Calu3 (cell line): Measurements from ENCODE around the gene TRAF4. TPM values are rescaled to one million over a fixed set of nuclear protein-coding genes. Genes with fewer than 3 reads are reported as not detected.

Experiments used
- BruUV-seq: library from RNA; stranded (reverse); fragments of 400-500 nt; replicated peaks from 2 replicates; lab custom pipeline; 2021; lab: Mats Ljungman, UMichigan
- CTCF ChIA-PET: fragments of 300-600 bp; sonication (Branson Sonifier 250); formaldehyde crosslinking; loops from one replicate; lab custom pipeline; 2022; ENCODE audit warnings: antibody characterized with exemption; lab: Charles Lee
- DNase-seq: peaks from one replicate; pipeline ENCODE4 v3.0.0; 2022
- H3K27ac Mint-ChIP-seq: one replicate; pipeline ENCODE4 v1.8.0; 2022; ENCODE audit warnings: mixed read lengths; ENCODE audit not compliant: unreplicated experiment
- H3K27me3 Mint-ChIP-seq: one replicate; pipeline ENCODE4 v1.8.0; 2022; ENCODE audit warnings: mixed read lengths; ENCODE audit not compliant: unreplicated experiment
- H3K36me3 Mint-ChIP-seq: one replicate; pipeline ENCODE4 v1.8.0; 2022; ENCODE audit warnings: mild to moderate bottlenecking, moderate library complexity, mixed read lengths; ENCODE audit not compliant: insufficient read depth, unreplicated experiment
- H3K4me1 Mint-ChIP-seq: one replicate; pipeline ENCODE4 v1.8.0; 2022; ENCODE audit warnings: mild to moderate bottlenecking, low read depth, mixed read lengths; ENCODE audit not compliant: unreplicated experiment
- H3K4me3 Mint-ChIP-seq: one replicate; pipeline ENCODE4 v1.8.0; 2022; ENCODE audit warnings: mild to moderate bottlenecking, low read depth, moderate library complexity, mixed read lengths; ENCODE audit not compliant: unreplicated experiment
- H3K9me3 Mint-ChIP-seq: one replicate; pipeline ENCODE4 v1.8.0; 2022; ENCODE audit warnings: low read depth, mixed read lengths; ENCODE audit not compliant: unreplicated experiment
- intact Hi-C: fragments of 100-400 bp; cut with micrococcal nuclease; formaldehyde crosslinking; loops from one replicate; pipeline ENCODE4 v1.10.0; 2022; ENCODE audit not compliant: unreplicated experiment
- total RNA-seq: library from RNA; stranded (reverse); gene quantifications from 2 replicates; pipeline ENCODE4 v1.2.3, GENCODE V29; 2022
- TF ChIP-seq, protein P1 (sequence below): fragments of 200-600 bp; IDR thresholded peaks from one replicate; pipeline ENCODE4 v1.8.0; 2022; ENCODE audit warnings: antibody characterized with exemption; ENCODE audit not compliant: unreplicated experiment

The TRAF4 gene
- total RNA-seq, 1 experiment from 2014 or later: 201 TPM

DNA sequence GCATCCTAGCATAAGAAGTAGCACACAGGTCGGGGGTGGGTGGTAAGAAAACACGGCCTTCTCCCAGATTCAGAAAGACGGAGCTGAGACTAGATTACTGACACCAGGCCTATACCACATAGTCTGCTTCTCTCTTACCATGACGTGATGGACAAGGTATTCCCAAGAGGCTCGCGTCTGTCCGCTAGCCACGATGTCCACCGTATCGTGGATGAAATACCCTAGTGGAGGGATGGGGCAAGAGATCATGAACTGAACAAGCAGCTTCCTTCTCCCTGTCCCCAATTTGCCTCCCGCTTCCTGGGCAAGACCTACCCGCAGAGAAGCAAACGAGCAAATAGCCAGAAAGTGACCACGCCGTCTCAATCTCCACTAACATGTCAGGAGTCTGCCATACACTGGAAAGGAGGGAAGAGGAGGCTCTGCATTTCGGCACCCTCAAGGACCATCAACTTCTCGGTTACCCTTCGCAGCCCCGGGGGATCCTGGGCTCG lies 18.6 kb upstream of the TRAF4 start:
- Mint-ChIP-seq H3K4me3 (peak overlapping the region; percentile 89), H3K4me1 (peaks cover 37% of the 10 kb centered on the region), H3K36me3 (peaks cover 90% of the 10 kb centered on the region), H3K27me3 (no peaks in the 10 kb centered on the region), H3K27ac (peak overlapping the region; percentile 99), H3K9me3 (no peaks in the 10 kb centered on the region)
- intact Hi-C loops: loop anchor here (10.0 kb wide), 3 partner anchors 80 to 390 kb away; no protein-coding TSS in a partner anchor
- TF ChIP-seq, protein P1, sequence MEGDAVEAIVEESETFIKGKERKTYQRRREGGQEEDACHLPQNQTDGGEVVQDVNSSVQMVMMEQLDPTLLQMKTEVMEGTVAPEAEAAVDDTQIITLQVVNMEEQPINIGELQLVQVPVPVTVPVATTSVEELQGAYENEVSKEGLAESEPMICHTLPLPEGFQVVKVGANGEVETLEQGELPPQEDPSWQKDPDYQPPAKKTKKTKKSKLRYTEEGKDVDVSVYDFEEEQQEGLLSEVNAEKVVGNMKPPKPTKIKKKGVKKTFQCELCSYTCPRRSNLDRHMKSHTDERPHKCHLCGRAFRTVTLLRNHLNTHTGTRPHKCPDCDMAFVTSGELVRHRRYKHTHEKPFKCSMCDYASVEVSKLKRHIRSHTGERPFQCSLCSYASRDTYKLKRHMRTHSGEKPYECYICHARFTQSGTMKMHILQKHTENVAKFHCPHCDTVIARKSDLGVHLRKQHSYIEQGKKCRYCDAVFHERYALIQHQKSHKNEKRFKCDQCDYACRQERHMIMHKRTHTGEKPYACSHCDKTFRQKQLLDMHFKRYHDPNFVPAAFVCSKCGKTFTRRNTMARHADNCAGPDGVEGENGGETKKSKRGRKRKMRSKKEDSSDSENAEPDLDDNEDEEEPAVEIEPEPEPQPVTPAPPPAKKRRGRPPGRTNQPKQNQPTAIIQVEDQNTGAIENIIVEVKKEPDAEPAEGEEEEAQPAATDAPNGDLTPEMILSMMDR: peak; percentile 13
- no TSS peak for BruUV-seq
- CTCF ChIA-PET: interaction anchor here (4.8 kb wide), 1 partner anchor 23 kb away, joined by 228 read pairs; no protein-coding TSS in a partner anchor
- DNase-seq: no peak

DNA sequence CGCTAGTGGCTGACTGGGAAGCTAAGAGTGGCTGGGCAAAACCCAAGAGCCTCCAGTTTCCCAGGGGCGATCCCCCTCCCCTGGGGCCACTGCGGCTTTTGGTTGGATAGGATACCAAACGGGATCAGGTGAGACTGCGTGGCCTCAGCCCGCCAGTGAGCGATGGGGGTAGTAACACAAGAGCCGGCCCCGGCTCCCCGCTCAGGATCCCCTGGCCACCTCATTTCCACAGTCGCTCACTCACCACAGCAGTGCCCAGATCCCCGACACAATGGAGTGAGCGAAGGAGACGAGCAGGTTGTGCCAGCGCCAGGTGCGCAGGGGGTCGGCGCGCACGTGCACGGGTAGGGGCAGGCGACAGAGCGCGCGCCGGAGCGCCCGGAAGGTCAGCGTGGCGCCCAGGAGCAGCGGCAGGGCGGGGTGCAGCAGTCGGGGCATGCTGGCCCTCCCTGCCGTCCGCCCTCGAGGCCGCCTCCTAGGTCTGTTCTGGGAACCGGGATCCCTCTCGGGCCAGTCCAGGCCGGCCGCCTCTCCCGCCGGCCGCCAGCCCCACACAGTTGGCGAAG lies 18.1 kb upstream of the TRAF4 start:
- DNase-seq: peak; percentile 76
- Mint-ChIP-seq H3K27me3 (no peaks in the 10 kb centered on the region), H3K9me3 (no peaks in the 10 kb centered on the region), H3K36me3 (peaks cover 85% of the 10 kb centered on the region), H3K4me1 (peaks cover 37% of the 10 kb centered on the region), H3K27ac (peak overlapping the region; percentile 99), H3K4me3 (peak overlapping the region; percentile 89)
- intact Hi-C loops: loop anchor here (10.0 kb wide), 3 partner anchors 79 to 389 kb away; no protein-coding TSS in a partner anchor
- CTCF ChIA-PET: interaction anchor here (0.6 to 4.8 kb wide), 9 partner anchors 23 to 392 kb away, joined by 3 to 228 read pairs (median 14); partner anchors contain the start of gene PHF12
- no TSS peak for BruUV-seq
- TF ChIP-seq, protein P1: no peak

GRCh38 chr17:28726226-28726626 lies 17.6 kb upstream of the TRAF4 start, which contains the start of gene TLCD1:
TSS of gene TLCD1 (minus strand) at chr17:28726233. CDS start at chr17:28726097, 136 bp downstream.
- Mint-ChIP-seq H3K27ac (peak within 1 kb of the TSS; percentile 99), H3K9me3 (no peaks in the 10 kb centered on the region), H3K4me3 (peak within 1 kb of the TSS; percentile 89), H3K27me3 (no peaks in the 10 kb centered on the region), H3K36me3 (peaks cover 80% of the 10 kb centered on the region), H3K4me1 (peaks cover 37% of the 10 kb centered on the region)
- no TSS peak for BruUV-seq
- intact Hi-C loops: loop anchor here (10.0 kb wide), 3 partner anchors 79 to 389 kb away; no protein-coding TSS in a partner anchor
- TF ChIP-seq, protein P1: no peak
- peak; percentile 69 for DNase-seq
- CTCF ChIA-PET: interaction anchor here (0.6 to 4.8 kb wide), 17 partner anchors 17 to 391 kb away, joined by 3 to 228 read pairs (median 5); partner anchors contain the start of genes FAM222B, PHF12 and TRAF4

DNA sequence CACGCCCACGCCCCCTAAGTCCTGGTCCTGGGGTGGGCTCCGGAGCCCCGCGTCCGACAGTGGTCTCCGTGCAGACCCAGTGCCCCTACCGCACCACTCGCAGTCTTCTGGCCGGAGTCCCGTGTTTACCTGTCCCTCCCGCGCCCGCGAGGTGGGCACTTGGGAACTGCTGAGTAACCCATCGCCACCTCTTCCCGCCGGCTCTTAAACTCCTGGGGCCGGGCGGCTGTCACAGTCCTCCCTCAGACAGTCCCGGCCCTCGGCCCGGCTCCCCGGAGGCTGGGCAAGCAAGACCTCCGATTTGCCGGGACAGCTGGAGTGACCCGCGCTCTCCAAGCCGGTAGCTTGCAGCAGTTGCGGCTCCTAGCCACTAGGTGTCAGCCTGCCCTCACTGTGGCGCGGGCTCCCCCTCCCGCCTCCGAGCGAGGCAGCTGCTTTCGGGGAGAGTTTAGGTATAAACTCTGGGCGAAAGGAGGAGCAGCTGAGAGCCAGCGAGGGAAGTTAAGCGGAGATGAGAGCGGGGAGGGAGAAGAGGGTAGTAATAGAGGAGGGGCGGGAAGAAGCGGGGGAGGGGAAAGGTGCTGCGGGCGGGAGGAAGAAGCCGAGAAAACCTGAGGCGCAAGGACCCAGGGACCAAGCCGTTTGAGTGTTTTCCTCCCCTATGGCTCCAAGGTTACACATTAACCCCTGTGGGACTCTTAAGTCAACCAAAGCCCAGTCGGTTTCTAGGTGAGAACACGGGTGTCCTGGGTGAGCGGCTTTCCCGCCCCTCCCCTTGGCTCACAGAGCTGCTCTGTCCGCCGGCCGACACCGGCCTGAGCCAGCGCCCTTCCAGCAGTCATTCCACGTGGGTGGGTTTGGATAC lies 17.0 kb upstream of the TRAF4 start:
- H3K27ac Mint-ChIP-seq: peak overlapping the region; percentile 99
- H3K9me3 Mint-ChIP-seq: no peaks in the 10 kb centered on the region
- H3K27me3 Mint-ChIP-seq: no peaks in the 10 kb centered on the region
- peak; percentile 95 for DNase-seq
- H3K36me3 Mint-ChIP-seq: peaks cover 73% of the 10 kb centered on the region
- peaks cover 37% of the 10 kb centered on the region for H3K4me1 Mint-ChIP-seq
- BruUV-seq: no TSS peak
- intact Hi-C loops: loop anchor here (1.0 to 10.0 kb wide), 4 partner anchors 23 to 388 kb away; no protein-coding TSS in a partner anchor
- TF ChIP-seq, protein P1: peak; percentile 94
- CTCF ChIA-PET: interaction anchor here (0.6 to 4.8 kb wide), 26 partner anchors 7 to 391 kb away, joined by 3 to 228 read pairs (median 5); partner anchors contain the start of genes BLTP2, FAM222B, FLOT2 and PHF12
- peak overlapping the region; percentile 89 for H3K4me3 Mint-ChIP-seq
